GM18873 (cell line): ENCODE results near the gene ESRRB.

Experiments used
- ATAC-seq: cut with Tn5 transposase; IDR thresholded peaks from one replicate; pipeline ENCODE4 v1.9.1; 2021; ENCODE audit warnings: mild to moderate bottlenecking, moderate library complexity, moderate number of reproducible peaks; ENCODE audit not compliant: unreplicated experiment, low FRiP score

ESRRB gene

GRCh38 chr14:76375947-76376404 is at the start of gene ESRRB:
Gene ESRRB (plus strand): TSS chr14:76376137. CDS start chr14:76376402, 265 bp downstream.
- no peak for ATAC-seq

DNA sequence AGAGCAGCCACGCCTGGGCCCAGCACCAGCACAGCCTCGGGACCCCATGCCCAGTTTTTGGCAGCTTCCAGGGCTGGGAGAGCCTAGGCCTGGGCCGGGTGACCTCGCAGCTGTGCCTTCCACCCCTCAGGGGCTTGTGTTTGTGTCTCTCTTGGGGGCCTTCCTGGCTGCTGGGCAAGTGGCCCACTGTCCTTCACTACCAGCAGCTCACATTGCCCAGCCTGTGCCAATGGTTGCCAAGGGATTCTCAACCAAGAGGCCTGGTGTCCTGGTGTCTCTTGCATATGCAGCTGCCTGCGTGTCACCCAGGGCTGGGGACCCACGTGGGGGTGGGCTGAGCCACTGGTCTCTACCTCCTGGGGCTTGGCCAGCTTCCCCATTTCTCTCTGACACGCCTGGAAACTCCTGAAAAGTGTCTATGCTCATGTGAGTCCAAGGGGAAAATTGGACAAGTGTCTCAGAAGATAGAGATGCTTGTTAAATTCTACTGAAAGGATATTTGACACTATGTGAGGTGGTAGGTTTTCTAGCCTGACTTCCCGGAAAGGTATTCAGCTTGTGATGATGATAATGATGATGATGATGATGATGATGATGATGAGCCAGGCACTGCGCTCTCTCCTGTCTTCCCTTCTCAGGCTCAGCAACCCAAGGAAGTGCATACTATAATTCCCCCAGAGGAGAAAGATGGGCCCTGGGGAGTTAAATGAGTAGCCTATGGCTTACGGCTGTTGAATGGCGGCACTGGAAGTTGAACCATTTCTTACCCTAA is 48.8 kb upstream of the ESRRB start:
- ATAC-seq = no peak

- ATAC-seq = no peak
Observed at GRCh38 chr14:76328457-76329137, 47.3 kb upstream of the ESRRB start.

DNA sequence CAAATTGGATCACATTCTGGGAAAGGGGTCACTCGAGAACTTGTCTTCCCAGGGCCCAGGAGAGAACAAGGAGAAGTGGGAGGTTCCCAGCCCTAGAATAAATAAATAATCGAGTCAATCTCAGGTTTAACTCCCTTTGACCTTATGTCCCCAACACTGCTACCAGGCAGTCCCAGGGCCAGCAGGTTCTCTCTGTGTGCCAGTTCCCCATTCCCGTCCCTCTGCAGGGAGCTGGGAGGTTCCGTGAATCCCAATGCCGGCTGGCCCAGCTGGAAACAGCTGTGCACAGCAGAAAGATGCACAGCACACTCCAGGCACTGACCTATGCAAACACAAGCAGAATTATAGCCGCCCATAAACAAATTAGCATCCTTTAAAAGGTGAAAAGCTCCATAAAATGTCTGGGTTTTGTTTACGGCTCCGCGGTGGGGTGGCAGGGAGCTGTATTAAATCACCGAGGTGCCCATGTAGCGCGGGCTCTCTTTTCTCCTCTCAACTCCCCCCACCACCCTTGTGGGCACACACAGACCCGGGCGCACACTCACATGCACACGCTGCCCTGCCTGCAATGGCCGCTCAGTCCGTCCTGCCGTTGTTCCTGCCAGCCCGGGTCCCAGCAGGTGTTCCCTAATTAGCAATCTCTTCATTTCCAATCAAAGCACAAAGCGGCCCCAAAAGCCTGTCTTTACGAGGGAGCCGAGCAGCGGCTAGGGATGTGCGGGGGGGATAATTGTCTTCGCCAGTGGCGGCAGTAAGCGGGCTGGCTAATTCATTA is 46.6 kb upstream of the ESRRB start:
- no peak for ATAC-seq

DNA sequence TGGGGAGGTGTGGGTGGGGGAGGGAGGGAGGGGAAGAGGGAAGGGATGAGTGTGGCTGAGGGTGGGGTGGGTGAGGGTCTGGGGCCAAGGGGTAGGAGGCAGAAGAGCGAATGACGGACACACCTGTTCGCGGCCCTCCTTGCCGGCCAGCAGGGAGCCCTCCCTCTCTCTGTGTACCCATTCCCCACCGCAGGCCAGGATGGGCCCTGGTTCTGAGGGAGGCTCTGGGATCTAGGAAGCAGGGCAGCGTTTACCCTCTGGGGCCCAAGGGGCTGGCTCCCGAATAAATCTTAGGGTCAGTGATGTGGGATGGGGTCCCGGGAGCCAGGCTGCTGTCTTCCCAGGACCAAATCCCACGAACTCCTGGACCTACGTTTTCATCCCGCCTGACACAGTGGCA is 46.0 kb upstream of the ESRRB start:
- ATAC-seq = no peak

DNA sequence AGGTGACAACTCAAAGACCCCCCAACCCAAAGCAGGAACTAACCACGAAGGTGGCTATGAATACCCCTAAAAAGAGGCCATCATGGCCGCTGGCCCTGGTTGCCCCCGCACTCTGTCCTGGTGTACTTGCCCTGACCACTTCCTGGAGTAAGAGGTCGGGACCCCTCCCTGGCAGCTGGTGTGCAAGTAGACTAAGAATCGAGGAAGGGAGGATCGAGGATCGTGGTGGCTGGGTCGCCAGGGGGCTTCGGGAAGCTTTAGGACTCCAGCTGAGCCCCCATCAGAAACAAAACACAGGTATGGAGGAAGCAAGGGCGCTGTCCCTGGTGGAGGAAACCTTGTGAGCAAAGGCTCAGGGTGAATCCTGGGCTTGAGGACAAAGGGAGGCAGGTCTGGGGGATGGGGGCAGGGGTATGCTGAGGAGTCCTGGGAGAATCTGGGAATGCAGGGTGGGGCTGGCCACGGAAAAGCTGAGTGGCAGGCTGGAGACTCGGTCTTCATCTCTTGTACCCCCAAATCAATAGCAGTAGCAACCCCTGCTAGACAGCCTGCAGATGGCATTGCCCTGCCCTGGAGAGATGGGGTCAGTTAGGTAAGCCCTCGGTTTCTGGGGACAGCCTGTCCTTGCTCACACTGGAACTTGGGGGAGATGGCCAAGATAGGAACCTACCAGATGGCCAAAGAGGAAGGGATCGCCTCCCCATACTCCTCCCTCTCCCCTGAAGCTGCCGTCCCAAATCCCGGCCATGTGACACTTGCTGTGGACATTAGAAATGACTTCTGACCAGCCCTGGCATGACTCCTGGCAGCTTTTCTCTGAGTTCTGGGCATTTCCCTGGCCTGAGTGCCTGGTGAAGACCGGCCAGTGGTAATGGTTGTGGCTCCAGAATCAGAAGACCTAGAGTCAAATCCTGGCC is 45.3 kb upstream of the ESRRB start:
- ATAC-seq = no peak

DNA sequence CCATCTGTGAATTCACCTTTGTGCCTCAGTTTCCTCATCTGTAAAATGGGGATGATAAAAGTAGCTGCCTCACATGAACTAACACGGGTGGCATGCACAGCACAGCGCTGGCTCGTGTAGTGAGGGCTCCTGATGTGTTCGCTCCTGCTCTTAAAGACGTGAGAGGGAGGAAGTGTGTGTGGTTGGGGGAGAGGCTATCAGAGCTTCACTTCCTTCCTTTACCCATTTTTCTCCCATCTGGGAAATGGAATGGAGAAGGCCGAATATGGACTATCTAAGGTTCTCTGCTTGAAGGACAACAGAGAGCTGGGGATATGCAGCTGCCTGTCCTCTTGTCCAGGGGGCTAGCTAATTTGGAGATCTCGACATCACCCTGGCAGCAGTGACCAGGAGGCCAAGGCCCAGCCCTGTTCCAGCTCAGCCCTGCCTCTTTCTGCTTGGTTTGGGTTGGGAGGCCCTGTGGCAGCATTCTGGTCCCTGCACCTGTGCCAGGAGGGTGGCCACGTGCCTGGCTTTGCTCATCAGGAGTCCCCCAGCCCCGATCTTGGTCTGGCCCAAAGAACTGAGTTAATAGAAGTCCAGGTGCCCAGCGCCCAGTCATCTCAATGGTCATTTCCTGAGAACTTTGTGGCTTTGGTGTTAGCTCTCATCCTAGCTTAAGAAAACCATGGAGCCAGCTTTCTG is 44.5 kb upstream of the ESRRB start:
- ATAC-seq = no peak

DNA sequence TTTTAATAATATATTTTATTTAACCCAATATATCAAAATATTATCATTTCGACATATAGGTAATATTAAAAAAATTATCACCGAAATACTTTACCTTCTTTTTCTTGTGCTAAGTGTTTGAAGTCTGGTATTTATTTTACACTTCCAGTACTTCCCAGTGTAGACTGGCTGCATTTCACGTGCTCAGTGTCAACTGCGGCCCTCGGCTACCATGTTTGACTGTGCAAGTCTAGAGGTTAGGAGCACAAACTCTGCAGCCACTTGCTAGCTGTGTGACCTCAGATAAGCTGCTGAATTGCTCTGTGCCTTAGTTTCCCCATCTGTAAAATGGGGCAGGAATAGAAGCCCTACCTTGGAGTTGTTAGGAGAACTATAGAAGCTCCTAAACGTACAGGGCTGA is 42.3 kb upstream of the ESRRB start:
- ATAC-seq = no peak

DNA sequence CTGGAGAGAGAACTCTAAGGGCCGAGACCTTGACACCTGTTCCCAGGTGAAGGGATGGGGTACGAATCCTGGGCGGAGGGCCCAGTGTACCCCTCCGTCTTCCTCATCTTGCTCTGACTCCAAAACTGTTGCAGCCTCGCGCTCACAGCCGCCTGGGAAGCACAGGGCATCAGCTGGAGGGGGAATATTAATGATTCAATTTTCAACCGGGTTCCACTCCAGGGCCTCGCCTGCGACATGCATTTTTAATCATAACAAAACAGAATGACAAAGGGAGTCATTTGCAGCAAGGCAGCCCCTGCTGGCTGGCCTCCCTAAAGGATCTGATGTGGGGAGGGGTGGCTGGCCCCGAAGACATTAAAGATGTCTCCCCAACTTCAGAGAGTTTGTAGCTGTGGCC is 41.6 kb upstream of the ESRRB start:
- no peak for ATAC-seq

DNA sequence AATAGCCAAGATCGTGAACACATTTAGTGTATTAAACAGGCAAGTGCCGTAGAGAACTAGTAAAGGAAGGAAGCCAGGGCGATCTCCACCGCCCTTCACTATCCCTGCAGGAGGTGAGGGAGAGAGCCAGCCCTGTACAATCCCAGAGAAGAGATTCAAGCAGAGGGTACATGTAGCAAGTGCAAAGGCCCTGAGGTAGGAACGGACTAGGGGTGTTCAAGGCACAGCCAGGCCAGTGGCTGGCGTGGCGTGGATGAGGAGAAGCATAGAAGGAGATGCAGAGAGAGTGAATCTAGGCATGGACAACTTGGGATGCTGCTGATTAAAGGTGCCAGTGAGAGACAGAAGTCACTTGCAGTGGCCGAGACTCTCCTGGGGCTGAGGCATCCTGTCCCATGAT is 39.1 kb upstream of the ESRRB start:
- no peak for ATAC-seq

DNA sequence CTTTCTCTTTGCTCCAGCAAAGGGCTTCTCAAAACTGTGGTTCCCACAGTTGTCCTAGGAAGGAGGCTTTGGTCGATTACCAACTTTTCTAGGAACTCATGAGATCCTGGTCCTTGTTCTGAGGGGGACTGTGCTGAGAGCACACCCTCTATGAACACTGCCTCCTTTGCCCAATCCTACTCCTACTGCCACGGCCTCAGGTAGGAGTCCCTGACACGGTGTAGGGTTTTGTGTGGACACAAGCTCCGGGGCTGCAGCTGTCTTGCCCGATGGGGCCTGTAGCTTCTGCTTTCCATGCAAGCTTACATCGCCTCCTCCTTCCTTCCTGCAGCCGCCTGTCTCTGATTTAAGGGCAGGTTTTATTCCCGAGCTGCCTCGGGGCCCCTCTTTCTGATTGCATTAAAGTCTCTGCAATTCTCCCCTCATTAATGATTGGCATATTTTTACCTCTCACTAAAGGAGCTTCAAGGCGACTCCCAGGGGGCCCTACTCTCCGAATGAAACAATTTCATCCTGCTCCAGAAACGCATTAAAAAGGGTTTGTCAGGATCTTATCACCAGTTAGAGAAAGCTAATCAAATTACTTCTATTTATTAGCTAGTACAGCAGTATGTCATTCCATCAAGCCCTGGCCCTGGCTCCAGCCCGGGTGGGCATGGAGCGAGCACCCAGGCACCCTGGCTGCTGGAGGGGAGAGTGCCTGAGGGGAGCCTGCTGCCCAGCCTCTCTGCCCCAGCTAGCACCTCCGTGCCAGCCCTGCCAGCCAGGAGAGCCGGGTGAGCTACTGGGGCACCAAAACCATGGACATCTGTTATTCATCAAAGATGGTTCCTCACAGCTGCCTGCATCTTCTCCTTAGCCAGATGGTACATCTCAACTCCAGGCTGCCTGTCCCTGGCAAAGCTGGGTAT is 38.0 kb upstream of the ESRRB start:
- ATAC-seq = no peak

DNA sequence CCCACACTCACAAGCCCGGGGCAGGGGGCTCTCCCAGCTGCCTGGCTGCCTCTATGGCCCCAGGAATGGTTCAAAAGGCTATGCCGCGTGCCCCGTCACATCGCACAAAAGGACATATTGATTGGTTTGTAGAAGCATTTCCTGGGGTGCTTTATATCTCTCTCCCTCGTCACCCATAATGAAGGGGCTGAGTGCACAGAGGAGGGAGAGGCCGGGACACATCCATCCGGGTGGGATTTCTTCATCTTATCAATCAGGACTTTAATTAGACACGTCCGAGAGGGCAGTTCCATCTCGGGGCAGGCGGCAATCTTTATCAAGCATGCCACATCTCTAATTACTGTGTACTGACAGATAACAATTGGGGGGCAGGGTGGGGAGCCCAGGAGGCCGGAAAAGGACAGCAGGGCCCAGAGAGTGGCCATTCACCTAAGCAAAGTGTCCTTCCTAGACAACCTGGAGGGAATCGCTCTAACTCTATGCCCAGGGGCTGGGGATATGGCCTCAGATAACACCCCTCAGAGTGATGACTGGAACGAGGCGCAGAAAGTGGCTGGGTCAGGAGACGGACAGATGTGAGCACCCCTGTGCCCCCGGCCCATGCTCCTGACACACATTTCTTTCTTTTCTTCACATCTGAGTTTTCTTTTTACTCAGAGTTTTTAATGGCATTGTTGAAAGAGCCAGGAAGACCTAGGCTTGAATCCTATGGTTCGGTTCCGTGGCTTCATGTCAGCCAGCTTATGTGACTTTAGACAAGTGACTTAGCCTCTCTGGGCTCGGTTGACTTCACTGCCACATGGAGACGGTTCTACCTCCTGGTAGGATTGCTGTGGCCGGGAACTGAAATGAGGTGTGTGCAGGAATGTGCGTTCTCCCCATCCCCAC is 36.0 kb upstream of the ESRRB start:
- ATAC-seq = no peak

DNA sequence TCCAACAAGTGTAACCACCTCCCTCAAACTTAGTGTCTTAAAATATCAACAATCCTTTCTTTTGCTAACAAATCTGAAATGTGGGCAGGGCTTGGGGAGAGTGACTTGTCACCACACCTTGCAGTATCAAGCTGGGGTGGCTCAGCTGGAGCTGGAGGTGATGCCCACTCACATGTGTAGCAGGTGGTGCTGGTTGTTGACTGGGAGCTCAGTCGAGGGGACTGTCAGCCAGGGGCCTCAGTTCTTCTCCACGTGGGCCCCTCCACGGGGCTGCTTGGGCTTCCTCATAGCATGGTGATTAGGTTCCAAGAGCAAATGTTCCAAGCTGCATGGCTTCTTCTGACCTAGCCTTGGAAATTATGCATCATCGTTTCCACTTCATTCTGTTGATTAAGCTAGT is 32.6 kb upstream of the ESRRB start:
- no peak for ATAC-seq

DNA sequence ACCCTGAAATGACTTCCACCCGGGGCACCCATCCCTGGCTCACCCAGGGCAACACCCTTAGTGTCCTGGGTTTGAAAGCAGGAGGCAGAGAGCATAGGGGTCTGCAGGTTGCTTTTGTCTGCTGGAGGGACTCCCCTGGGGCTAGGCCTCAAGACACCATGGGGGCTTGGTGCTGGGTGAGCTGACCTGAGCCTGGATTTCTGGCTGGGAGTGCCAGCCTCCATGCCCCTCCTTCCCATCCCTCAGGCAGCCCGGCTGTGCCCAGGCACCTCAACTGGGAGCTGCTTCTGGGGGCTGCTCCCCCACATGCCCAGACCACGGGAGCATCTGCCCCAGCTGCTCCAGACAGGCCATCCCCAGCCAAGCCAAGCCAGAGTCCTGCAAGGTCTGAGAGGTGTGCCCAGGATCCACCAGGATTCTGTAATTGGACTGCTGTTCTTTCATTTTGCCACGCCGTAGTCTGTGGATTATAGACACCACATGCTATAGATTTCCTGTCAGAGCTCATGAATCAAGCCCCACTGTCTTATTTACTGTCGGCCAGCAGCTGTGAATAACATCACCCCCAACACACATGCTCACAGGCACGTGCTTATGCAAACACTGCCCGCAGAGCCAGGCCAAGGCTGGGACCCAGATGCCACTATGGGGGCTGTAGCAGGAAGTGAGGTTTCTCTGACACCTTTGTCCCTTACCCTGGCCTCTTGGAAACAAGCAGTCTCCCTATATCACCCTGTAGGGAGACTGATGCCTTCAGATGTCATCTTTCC is 29.4 kb upstream of the ESRRB start:
- no peak for ATAC-seq

DNA sequence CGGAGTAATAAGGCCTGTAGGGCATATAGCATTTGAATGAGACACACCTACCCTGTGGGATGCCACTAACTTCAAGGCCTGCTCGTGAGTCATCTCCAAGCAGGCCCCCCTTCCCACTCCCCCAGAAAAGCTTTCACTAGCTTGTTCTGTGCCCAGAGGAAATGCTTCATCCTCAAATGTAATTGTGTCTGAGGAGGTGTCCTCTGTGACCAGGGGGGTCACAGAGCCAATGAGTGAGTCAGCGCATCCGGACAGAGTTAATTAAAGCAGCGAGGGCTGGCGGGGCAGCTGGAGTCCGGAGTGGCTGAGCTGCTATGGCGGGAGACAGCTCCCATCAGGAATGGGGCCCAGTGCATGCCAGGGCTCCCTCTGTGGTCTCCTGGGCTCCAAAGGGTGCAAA is 27.0 kb upstream of the ESRRB start:
- ATAC-seq = no peak

- ATAC-seq = no peak
Observed at GRCh38 chr14:76349993-76350392, 25.9 kb upstream of the ESRRB start.

GRCh38 chr14:76350671-76351070 is 25.3 kb upstream of the ESRRB start:
- ATAC-seq = no peak
